HG02870 (cell line): ENCODE data around the gene GDAP1L1.

Experiments used
- ATAC-seq: cut with Tn5 transposase; IDR thresholded peaks from one replicate; pipeline ENCODE4 v1.9.1; 2021; ENCODE audit warnings: mild to moderate bottlenecking, moderate library complexity; ENCODE audit not compliant: unreplicated experiment

GDAP1L1 gene

GRCh38 chr20:44247131-44247571, at the start of gene GDAP1L1:
TSS of gene GDAP1L1 (plus strand) at chr20:44247308. CDS start at chr20:44247335, 27 bp downstream.
- ATAC-seq, result no peak

GRCh38 chr20:44198872-44199271, 48.2 kb upstream of the GDAP1L1 start:
- no peak for ATAC-seq

GRCh38 chr20:44199877-44200276, 47.2 kb upstream of the GDAP1L1 start:
- ATAC-seq, result no peak

GRCh38 chr20:44200371-44200770, 46.7 kb upstream of the GDAP1L1 start:
- ATAC-seq, result no peak

GRCh38 chr20:44200983-44201382, 46.1 kb upstream of the GDAP1L1 start:
- no peak for ATAC-seq

- no peak for ATAC-seq
These were observed 43.9 kb upstream of the GDAP1L1 start for GRCh38 chr20:44203161-44203560.

GRCh38 chr20:44204156-44204831, 42.8 kb upstream of the GDAP1L1 start:
- no peak for ATAC-seq

- ATAC-seq, result no peak
These were observed 42.3 kb upstream of the GDAP1L1 start for GRCh38 chr20:44204832-44205215.

- no peak for ATAC-seq
These were observed 41.0 kb upstream of the GDAP1L1 start for GRCh38 chr20:44206132-44206531.

GRCh38 chr20:44207126-44207723, 39.9 kb upstream of the GDAP1L1 start:
- ATAC-seq, result no peak

GRCh38 chr20:44208165-44208564, 38.9 kb upstream of the GDAP1L1 start:
- ATAC-seq, result no peak

GRCh38 chr20:44208770-44209169, 38.3 kb upstream of the GDAP1L1 start:
- no peak for ATAC-seq

- ATAC-seq, result peak; percentile 1
These were observed 37.3 kb upstream of the GDAP1L1 start for GRCh38 chr20:44209686-44210405.

GRCh38 chr20:44210406-44211176, 36.5 kb upstream of the GDAP1L1 start, which contains the start of gene OSER1:
TSS of gene OSER1 (minus strand) at chr20:44210771. CDS start at chr20:44206957, 3,814 bp downstream.
- peak; percentile 87 for ATAC-seq

GRCh38 chr20:44211177-44212039, 35.7 kb upstream of the GDAP1L1 start:
- no peak for ATAC-seq

- no peak for ATAC-seq
These were observed 34.3 kb upstream of the GDAP1L1 start for GRCh38 chr20:44212792-44213191.

- no peak for ATAC-seq
These were observed 32.0 kb upstream of the GDAP1L1 start for GRCh38 chr20:44215125-44215524.

- no peak for ATAC-seq
These were observed 29.6 kb upstream of the GDAP1L1 start for GRCh38 chr20:44217342-44218092.

- no peak for ATAC-seq
These were observed 28.7 kb upstream of the GDAP1L1 start for GRCh38 chr20:44218446-44218845.
